ENCODE results near the gene KCNAB1.

Gene KCNAB1

DNA sequence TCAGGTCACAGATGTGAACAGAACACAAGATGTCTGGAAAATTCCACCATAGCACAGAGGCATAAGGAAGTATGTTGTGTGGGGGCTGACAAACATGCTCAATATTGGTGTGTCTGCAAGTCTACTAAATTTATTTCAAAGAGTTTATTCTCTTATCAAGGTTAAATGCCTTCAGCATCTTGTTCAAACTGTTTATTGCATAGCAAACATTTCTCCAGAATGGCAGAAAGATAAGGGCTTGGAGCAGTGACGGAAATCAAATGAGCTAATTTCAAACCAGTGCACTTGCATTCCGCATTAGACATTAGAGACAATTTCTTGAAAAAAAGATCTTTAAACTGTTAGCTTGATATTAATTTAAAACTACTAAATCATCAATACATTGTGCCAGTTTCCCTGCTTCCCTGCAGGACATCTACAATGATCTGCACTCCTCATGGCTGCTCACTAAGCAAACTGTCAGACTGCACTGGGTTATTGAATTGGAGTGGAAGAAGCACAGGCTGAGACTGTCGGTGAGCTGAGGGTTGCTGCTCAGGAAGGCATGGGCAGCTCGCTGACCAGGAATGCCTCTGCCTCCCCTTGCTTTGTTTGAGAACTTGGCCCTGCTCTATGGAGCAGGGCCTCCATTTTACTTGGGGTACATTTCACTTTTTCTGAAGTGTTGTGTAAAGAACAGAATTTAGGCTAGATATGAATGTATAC lies 89.4 kb downstream of the KCNAB1 start:
- no peak overlapping the region for H3K9ac ChIP-seq (ENCODE audit: low read length)
- no peaks in the 10 kb centered on the region for H3K36me3 ChIP-seq (ENCODE audit: low read length)

DNA sequence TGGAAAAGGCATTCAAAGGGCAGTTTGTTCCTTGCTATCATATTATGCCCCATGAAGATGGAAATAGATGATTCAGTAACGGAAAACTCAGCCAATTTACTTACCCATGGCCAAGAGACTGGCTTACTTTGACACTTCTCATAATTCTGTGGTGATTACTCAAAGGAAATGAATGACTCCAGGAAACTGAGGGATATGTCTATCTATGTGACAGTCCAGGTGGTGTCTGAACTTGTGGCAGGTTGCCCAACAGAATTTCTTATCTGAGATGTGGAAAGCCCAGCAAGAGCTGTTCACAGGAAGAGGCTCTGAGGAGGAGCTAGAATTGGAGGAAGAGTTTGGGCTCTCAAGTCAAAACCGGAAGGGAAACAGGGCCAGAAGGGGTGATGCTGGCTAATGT lies 91.2 kb downstream of the KCNAB1 start:
- Histone ChIP-seq H3F3A (ENCODE audit: insufficient read depth) (no peaks in the 10 kb centered on the region), H4K20me1 (ENCODE audit: low read depth, low read length) (no peaks in the 10 kb centered on the region), H3K9ac (ENCODE audit: low read length) (no peak overlapping the region), H2AFZ (ENCODE audit: low read depth, low read length, severe bottlenecking) (no peak overlapping the region), H3K36me3 (ENCODE audit: low read length) (no peaks in the 10 kb centered on the region), H3K27ac (ENCODE audit: low read depth, low read length) (no peak overlapping the region), H3K27me3 (ENCODE audit: low read length) (no peaks in the 10 kb centered on the region), H3K9me3 (ENCODE audit: insufficient read depth, low read length) (no peaks in the 10 kb centered on the region), H3K4me2 (ENCODE audit: low read depth, low read length, poor library complexity, severe bottlenecking) (no peak overlapping the region), H3K4me3 (ENCODE audit: insufficient read depth, low read length, poor library complexity, severe bottlenecking) (no peak overlapping the region), H3K79me2 (ENCODE audit: insufficient read depth, low read length) (no peaks in the 10 kb centered on the region), H3K9me2 (replicated peaks; ENCODE audit: insufficient read depth, low read length) (no peaks in the 10 kb centered on the region)
- TF ChIP-seq, protein P1, sequence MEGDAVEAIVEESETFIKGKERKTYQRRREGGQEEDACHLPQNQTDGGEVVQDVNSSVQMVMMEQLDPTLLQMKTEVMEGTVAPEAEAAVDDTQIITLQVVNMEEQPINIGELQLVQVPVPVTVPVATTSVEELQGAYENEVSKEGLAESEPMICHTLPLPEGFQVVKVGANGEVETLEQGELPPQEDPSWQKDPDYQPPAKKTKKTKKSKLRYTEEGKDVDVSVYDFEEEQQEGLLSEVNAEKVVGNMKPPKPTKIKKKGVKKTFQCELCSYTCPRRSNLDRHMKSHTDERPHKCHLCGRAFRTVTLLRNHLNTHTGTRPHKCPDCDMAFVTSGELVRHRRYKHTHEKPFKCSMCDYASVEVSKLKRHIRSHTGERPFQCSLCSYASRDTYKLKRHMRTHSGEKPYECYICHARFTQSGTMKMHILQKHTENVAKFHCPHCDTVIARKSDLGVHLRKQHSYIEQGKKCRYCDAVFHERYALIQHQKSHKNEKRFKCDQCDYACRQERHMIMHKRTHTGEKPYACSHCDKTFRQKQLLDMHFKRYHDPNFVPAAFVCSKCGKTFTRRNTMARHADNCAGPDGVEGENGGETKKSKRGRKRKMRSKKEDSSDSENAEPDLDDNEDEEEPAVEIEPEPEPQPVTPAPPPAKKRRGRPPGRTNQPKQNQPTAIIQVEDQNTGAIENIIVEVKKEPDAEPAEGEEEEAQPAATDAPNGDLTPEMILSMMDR (IDR thresholded peaks at IDR 0.05; ENCODE audit: insufficient read depth, low read length, poor library complexity, severe bottlenecking) = no peak
- TF ChIP-seq EZH2phosphoT487 (conservative IDR thresholded peaks at IDR 0.05; ENCODE audit: low read length) = no peak

More for the DNA sequence above, 89.4 kb downstream of the KCNAB1 start:
- Histone ChIP-seq H3K9me3 (ENCODE audit: insufficient read depth, low read length) (no peaks in the 10 kb centered on the region), H3K27me3 (ENCODE audit: low read length) (no peaks in the 10 kb centered on the region), H3K9me2 (replicated peaks; ENCODE audit: insufficient read depth, low read length) (no peaks in the 10 kb centered on the region), H3K4me2 (ENCODE audit: low read depth, low read length, poor library complexity, severe bottlenecking) (no peak overlapping the region), H3F3A (ENCODE audit: insufficient read depth) (no peaks in the 10 kb centered on the region), H3K27ac (ENCODE audit: low read depth, low read length) (no peak overlapping the region), H3K4me3 (ENCODE audit: insufficient read depth, low read length, poor library complexity, severe bottlenecking) (no peak overlapping the region), H2AFZ (ENCODE audit: low read depth, low read length, severe bottlenecking) (no peak overlapping the region), H3K79me2 (ENCODE audit: insufficient read depth, low read length) (no peaks in the 10 kb centered on the region), H4K20me1 (ENCODE audit: low read depth, low read length) (no peaks in the 10 kb centered on the region)
- TF ChIP-seq EZH2phosphoT487 (conservative IDR thresholded peaks at IDR 0.05; ENCODE audit: low read length) = no peak
- TF ChIP-seq, protein P1 (IDR thresholded peaks at IDR 0.05; ENCODE audit: insufficient read depth, low read length, poor library complexity, severe bottlenecking) = no peak

DNA sequence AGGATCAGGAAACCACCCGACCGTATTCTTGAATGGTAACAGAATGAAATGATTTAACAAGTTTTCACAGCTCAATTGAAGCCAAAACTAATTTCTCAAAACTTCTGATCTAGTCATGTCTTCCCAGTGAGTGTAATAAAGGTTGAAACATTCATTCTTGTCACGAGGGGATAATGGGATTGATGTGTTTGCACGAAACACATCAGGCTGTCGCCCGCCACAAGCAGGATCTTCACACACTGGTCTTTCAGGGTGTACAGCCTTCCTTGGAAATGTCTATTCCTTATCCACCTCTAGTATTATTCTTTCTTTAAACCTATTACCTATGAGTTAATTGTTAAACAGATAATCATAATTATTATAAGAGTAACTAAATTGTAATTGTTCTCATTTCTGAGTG lies 94.3 kb downstream of the KCNAB1 start:
- no peak overlapping the region for H3K4me3 ChIP-seq (ENCODE audit: insufficient read depth, low read length, poor library complexity, severe bottlenecking)
- no peaks in the 10 kb centered on the region for H3K27me3 ChIP-seq (ENCODE audit: low read length)
- no peak overlapping the region for H3K9ac ChIP-seq (ENCODE audit: low read length)
- H3K9me3 ChIP-seq (ENCODE audit: insufficient read depth, low read length) = no peaks in the 10 kb centered on the region
- H3K4me2 ChIP-seq (ENCODE audit: low read depth, low read length, poor library complexity, severe bottlenecking) = no peak overlapping the region
- no peaks in the 10 kb centered on the region for H3K79me2 ChIP-seq (ENCODE audit: insufficient read depth, low read length)
- no peaks in the 10 kb centered on the region for H3K36me3 ChIP-seq (ENCODE audit: low read length)
- H4K20me1 ChIP-seq (ENCODE audit: low read depth, low read length) = no peaks in the 10 kb centered on the region
- H3K9me2 ChIP-seq (replicated peaks; ENCODE audit: insufficient read depth, low read length) = no peaks in the 10 kb centered on the region
- H2AFZ ChIP-seq (ENCODE audit: low read depth, low read length, severe bottlenecking) = no peak overlapping the region
- no peak overlapping the region for H3K27ac ChIP-seq (ENCODE audit: low read depth, low read length)
- no peak for TF ChIP-seq EZH2phosphoT487 (conservative IDR thresholded peaks at IDR 0.05; ENCODE audit: low read length)
- no peaks in the 10 kb centered on the region for H3F3A ChIP-seq (ENCODE audit: insufficient read depth)

DNA sequence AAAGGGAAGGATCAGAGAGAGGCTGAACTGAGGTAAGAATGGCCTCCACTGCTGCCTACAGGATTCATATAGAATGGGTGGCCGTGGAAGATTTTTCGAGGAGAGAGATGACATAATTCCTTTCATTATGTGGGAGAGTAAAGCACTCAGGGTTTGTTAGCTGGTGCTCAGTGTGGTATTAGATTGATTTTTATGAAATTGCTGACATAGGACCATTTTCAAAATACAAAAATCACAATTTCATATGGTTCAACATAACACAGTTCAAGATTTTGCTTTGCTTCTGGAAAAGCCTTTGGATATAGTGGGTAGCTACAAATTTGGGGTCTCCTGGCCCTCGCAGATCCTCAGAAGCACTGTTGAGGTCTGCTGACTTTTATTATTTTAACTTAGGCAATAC lies 95.4 kb downstream of the KCNAB1 start:
- Histone ChIP-seq H3K27ac (ENCODE audit: low read depth, low read length) (no peak overlapping the region), H3K9ac (ENCODE audit: low read length) (no peak overlapping the region), H3K36me3 (ENCODE audit: low read length) (no peaks in the 10 kb centered on the region), H3K27me3 (ENCODE audit: low read length) (no peaks in the 10 kb centered on the region), H3K79me2 (ENCODE audit: insufficient read depth, low read length) (no peaks in the 10 kb centered on the region), H3K4me2 (ENCODE audit: low read depth, low read length, poor library complexity, severe bottlenecking) (no peak overlapping the region), H3K9me2 (replicated peaks; ENCODE audit: insufficient read depth, low read length) (no peaks in the 10 kb centered on the region), H3K4me3 (ENCODE audit: insufficient read depth, low read length, poor library complexity, severe bottlenecking) (no peak overlapping the region), H3F3A (ENCODE audit: insufficient read depth) (no peaks in the 10 kb centered on the region), H4K20me1 (ENCODE audit: low read depth, low read length) (no peaks in the 10 kb centered on the region), H2AFZ (ENCODE audit: low read depth, low read length, severe bottlenecking) (no peak overlapping the region), H3K9me3 (ENCODE audit: insufficient read depth, low read length) (no peaks in the 10 kb centered on the region)
- TF ChIP-seq EZH2phosphoT487 (conservative IDR thresholded peaks at IDR 0.05; ENCODE audit: low read length) = no peak
- TF ChIP-seq, protein P1 (IDR thresholded peaks at IDR 0.05; ENCODE audit: insufficient read depth, low read length, poor library complexity, severe bottlenecking) = no peak
